GM12864 (cell line): ENCODE measurements around the gene BCR.

ENCODE experiments used
- DNase-seq: peaks from one replicate; pipeline ENCODE4 v3.0.0-alpha.2; 2011; ENCODE audit warnings: low read depth
- H3K4me3 ChIP-seq: 2 replicates; pipeline ENCODE4 v1.5.1; 2011; ENCODE audit warnings: mild to moderate bottlenecking, low read depth, low read length, control low read depth
- CTCF ChIP-seq: IDR thresholded peaks from 2 replicates; pipeline ENCODE4 v1.5.1; 2011; ENCODE audit warnings: low read depth, mild to moderate bottlenecking, moderate library complexity, low read length, control low read depth, inconsistent platforms; ENCODE audit errors: missing control alignments

BCR gene

GRCh38 chr22:23253475-23254055, 73.3 kb downstream of the BCR start:
- H3K4me3 ChIP-seq, result no peak overlapping the region
- no peak for DNase-seq
- TF ChIP-seq CTCF, result no peak

- DNase-seq, result no peak
- H3K4me3 ChIP-seq, result no peak overlapping the region
- no peak for TF ChIP-seq CTCF
These were observed 75.3 kb downstream of the BCR start for GRCh38 chr22:23255506-23256170.

GRCh38 chr22:23256171-23256932, 76.0 kb downstream of the BCR start:
- H3K4me3 ChIP-seq, result no peak overlapping the region
- DNase-seq, result no peak
- no peak for TF ChIP-seq CTCF

GRCh38 chr22:23256986-23257888, 76.9 kb downstream of the BCR start:
- DNase-seq, result no peak
- no peak overlapping the region for H3K4me3 ChIP-seq
- TF ChIP-seq CTCF, result no peak

GRCh38 chr22:23257889-23258825, 77.8 kb downstream of the BCR start:
- no peak for DNase-seq
- no peak overlapping the region for H3K4me3 ChIP-seq
- no peak for TF ChIP-seq CTCF

- H3K4me3 ChIP-seq, result no peak overlapping the region
- no peak for TF ChIP-seq CTCF
- DNase-seq, result no peak
These were observed 78.5 kb downstream of the BCR start for GRCh38 chr22:23258826-23259170.
